GM18502 (cell line): ENCODE results near the gene SIT1.
A peak's percentile ranks its signal among the peaks of the same experiment; 100 is the strongest.
"Not testable (repeated sequence)": the region's sequence is repeated elsewhere in the genome, so short reads cannot be mapped to it uniquely, and the experiment has no call there.

Experiments used
- ATAC-seq: cut with Tn5 transposase; IDR thresholded peaks from one replicate; pipeline ENCODE4 v1.9.1; 2021; ENCODE audit warnings: mild to moderate bottlenecking; ENCODE audit not compliant: unreplicated experiment, poor library complexity

SIT1 gene

DNA sequence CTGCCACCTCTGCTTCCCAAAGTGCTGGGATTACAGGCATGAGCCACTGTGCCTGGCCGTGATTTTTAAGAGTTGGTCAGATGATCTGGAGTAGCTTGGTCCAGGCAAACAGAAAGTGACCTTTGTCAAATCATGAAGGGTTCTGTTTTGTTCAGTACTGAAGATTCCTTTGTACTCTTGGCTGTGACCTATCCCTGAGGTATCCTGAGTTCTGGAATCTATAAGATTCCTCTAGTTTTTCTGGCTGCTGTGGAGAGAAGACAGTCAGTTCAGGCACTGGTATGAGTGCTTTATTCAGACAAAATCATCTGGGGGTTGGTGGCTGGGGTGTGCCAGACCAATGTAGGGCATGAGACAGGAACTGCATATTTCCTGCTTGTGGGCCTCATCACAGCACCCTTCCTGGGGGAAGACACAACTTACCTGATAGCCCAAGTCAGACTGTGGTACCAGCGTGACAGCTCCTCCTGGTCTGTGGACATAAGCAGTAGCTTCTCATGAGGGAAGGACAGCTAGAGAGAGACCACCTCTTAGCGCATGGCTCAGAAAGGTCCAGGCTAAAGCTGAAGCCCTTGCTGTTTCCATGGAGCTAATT, 11.1 kb upstream of the SIT1 start:
- no peak for ATAC-seq

GRCh38 chr9:35660966-35661415, 10.3 kb upstream of the SIT1 start:
- no peak for ATAC-seq

- ATAC-seq: no peak
Observed at GRCh38 chr9:35659340-35659739, 8.6 kb upstream of the SIT1 start.

- ATAC-seq: peak; percentile 1
Observed at GRCh38 chr9:35658968-35659220, 8.2 kb upstream of the SIT1 start.

DNA sequence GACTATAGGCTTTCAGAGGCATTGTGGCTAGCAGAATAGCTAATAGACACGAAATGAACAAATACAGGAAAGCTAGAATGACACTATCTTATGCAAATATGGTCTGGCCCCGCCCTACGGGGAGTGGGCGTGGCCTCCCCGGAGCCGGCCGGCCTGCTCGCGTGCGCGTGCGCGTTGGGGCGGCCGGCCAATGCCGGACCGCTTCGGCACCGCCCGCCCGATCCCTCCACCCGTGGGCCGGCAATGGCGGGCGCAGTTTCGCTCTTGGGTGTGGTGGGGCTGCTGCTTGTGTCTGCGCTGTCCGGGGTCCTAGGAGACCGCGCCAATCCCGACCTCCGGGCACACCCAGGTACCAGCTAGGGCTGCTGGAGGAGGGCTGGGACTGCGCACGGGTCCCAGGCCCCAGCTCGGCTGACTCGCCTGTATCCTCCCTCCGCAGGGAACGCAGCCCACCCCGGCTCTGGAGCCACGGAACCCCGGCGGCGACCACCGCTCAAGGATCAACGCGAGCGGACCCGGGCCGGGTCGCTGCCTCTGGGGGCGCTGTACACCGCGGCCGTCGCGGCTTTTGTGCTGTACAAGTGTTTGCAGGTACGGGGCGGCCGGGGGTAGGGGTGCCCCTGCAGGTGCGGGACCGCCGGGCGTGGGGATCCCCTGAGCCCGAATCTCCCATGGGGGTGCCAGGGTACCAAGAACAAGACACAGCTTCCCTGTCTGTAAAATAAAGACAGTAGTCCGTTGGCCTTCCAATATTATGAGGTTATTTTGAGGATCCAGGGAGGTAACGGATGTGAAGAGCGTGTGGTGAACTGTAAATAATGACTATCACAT, 7.6 kb upstream of the SIT1 start, which contains the start of gene CCDC107:
CCDC107 (plus strand) TSS at position 156 of the 831 bp plus-strand sequence; CDS start at position 244, 88 bp downstream.
- ATAC-seq: peak; percentile 67

GRCh38 chr9:35657546-35658136, 6.9 kb upstream of the SIT1 start, which contains the start of gene RMRP:
RMRP (minus strand) TSS chr9:35658019.
- ATAC-seq: peak; percentile 84

DNA sequence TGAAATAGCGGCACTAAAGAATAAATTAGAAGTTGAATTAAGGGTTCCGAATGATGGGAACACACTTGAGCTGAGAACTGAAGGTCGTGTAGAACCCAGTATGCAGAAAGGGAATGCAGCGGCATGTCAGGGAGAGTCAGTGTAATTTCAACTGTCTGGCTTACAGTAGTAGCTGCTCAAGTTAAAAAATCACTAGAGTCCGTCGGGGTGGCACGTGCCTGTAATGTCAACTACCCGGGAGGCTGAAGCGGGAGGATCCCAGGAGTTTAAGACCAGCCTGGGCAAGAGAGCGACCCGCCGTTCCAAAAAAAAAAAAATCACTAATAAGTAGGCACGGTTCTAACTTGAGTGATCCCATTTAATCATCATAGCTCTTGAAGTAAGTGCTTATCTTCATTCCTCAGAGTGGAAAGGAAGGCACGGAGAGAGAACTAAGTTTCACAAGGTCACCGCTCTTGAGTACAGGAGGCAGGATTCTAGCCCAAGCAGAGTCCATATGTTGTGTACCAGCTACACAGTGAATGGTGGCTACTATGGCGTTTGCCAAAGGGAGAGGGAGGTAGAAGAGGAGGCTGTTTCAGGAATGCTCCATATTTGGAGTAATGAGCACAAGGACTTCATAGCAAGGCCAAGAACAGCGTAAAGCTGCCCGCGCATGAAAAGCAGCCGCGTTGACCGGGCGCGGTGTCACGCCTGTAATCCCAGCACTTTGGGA, 6.3 kb upstream of the SIT1 start:
- ATAC-seq: no peak

DNA sequence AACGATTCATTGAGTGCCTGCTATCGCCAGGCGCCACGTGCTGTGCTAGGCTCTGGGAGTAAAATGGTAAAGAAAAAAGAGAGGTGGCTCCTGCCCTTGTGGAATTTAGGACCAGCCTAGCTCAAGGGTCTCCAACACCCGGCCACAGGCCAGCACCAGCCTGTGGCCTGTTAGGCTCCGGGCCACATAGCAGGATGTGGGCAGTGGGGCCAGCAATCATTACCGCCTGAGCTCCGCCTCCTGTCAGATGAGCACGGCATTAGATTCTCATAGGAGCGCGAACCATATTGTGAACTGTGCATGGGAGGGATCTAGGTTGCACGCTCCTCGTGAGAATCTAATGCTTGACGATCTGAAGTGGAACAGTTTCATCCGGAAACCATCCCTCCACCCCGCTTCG, 5.6 kb upstream of the SIT1 start:
- ATAC-seq: no peak

DNA sequence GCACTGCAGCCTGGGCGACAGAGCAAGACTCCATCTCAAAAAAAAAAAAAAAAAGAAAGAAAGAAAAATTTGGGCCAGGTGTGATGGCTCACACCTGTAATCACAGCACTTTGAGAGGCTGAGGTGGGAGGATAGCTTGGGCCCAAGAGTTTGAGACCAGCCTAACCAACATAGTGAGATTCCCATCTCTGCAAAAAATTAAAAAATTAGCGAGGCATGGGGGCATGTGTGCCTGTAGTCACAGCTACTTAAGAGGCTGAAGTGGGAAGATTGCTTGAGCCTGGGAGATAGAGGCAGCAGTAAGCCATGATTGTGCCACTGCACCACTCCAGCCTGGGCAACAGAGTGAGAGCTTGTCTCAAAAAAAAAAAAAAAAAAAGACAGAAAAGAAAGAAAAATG, 2.9 kb upstream of the SIT1 start:
- no peak for ATAC-seq

- no peak for ATAC-seq
Observed at GRCh38 chr9:35652829-35653209, 2.1 kb upstream of the SIT1 start.

DNA sequence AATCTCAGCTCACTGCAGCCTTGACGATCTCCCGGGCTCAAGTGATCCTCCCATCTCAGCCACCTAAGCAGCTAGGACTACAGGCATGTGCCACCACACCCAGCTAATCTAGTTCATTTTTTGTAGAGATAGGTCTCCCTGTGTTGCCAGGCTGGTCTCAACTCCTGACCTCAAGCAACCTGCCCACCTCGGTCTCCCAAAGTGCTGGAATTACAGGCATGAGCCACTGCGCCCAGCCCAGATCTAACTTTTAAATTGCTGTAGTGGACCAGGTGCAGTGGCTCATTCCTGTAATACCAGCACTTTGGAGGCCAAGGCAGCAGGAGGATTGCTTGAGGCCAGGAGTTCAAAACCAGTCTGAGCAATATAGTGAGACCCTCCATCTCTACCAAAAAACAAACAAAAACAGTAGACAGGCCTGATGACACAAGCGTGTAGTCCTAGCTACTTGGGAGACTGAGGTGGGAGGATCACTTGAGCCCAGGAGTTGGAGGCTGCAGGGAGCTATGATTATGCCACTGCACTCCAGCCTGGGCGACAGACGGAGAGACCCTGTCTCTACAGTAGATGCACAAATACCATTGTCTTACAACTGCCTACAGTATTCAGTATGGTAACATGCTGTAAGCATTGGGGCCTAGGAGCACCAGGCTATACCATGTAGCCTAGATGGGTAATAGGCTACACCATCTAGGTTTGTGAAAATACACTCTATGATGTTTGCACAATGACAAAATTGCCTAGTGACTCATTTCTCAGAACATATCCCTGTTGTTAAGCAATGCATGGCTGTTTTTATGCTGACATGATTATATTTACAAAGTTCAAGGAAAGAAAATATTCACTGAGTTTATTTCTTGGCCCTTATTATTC, 1.5 kb upstream of the SIT1 start:
- ATAC-seq: no peak

- no peak for ATAC-seq
Observed at GRCh38 chr9:35649431-35650340, 1.0 kb downstream of the SIT1 start.

DNA sequence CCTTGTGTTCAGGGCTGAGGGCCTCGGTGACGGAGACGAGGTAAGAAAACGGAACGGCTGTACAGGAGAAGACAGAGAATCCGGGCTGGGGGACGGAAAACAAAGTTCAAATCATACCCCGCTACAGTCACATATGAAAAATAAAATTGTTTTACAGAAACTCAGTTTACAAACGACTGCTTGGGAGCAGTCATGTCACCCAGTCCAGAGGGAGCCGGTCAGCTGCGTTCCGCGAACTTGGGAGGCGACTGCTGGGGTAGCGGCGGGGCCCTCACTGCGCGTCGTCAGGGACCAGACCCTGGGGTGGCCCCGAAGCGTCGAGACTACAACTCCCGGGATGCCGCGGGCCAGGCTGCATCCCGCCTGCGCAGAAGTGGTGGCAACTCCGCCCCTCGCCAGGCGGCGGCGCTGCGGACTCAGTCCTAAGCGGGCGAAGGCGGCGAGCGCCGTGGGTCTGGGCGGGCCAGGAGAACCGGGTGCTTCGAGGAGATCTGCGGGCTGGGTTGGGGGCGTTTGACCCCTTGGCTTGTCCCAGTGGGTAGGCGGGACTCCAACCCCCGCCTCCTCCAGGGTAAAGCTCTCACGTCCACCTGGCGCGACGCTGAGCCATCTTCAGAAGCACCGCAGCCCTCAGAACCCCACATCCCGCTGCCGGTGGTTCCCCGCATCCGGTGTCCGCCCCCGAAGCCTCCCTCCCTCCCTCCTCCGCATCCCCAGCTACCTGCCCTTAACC, 4.0 kb downstream of the SIT1 start:
- ATAC-seq: peak; percentile 79

GRCh38 chr9:35646153-35646532, 4.6 kb downstream of the SIT1 start:
- ATAC-seq: no peak

GRCh38 chr9:35645736-35646135, 5.0 kb downstream of the SIT1 start:
- not testable (repeated sequence) for ATAC-seq

DNA sequence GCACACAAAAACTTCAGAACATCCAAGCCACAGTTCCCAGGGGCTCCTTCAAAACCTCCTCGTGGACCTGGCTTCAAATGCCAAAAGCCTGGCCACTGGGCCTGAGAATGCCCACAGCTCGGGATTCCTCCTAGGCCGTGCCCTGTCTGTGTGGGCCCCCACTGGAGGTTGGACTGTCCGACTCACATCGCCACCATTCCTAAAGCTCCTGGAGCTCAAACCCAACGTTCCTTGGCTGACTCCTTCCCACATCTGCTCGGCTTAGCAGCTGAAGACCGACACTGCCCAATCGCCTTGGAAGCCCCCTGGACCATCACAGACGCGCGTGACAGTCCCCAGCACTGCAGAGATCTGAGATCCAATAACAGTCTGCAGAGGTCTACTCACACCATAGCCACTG, 7.7 kb downstream of the SIT1 start:
- no peak for ATAC-seq

DNA sequence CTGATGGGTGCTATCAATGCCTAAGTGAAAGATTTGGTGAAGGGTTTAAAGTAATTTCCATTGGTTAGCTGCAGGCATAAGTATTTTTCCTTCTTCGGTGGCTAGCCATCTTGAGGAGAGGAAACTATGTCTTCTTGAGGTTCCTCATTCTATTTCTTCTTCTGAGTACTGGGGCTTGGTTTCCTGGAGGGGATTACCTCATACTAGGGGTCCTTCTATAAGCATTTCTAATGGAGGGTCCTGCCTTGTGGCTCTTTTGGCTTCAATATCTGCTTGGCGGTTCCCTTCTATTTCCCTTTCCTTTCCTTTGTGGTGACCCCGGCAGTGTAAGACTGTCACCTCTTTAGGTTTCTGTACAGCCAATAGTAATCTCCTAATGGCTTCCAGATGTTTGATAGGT, 9.3 kb downstream of the SIT1 start:
- ATAC-seq: not testable (repeated sequence)

- ATAC-seq: not testable (repeated sequence)
Observed at GRCh38 chr9:35640431-35640830, 10.3 kb downstream of the SIT1 start.
